ENCODE measurements around the gene STRN3. TPM values are rescaled to one million over a fixed set of nuclear protein-coding genes. Genes with fewer than 3 reads are reported as not detected.

The STRN3 gene
- total and polyA plus RNA-seq, 9 donors, result 31.6 to 56.1 (median 42.1) TPM

- WGBS (ENCODE audit: insufficient coverage), result 100% methylated on average over 1 of the region's 3 CpGs
- no peaks in the 10 kb centered on the region for H3K4me1 ChIP-seq (ENCODE audit: control insufficient read depth, insufficient read depth, low read length)
- no peak overlapping the region for H3K4me3 ChIP-seq (ENCODE audit: low read length)
- no peaks in the 10 kb centered on the region for H3K36me3 ChIP-seq (ENCODE audit: control insufficient read depth, insufficient read depth, low read length)
- no peak overlapping the region for H3K27ac ChIP-seq (ENCODE audit: low read length)
- no peaks in the 10 kb centered on the region for H3K9me3 ChIP-seq (replicated peaks; ENCODE audit: control insufficient read depth, low read depth, low read length)
- DNase-seq, result no peak
- H3K27me3 ChIP-seq (ENCODE audit: control insufficient read depth, insufficient read depth, low read length), result no peaks in the 10 kb centered on the region
These were observed 12.5 kb upstream of the STRN3 start for GRCh38 chr14:31038521-31039166.

DNA sequence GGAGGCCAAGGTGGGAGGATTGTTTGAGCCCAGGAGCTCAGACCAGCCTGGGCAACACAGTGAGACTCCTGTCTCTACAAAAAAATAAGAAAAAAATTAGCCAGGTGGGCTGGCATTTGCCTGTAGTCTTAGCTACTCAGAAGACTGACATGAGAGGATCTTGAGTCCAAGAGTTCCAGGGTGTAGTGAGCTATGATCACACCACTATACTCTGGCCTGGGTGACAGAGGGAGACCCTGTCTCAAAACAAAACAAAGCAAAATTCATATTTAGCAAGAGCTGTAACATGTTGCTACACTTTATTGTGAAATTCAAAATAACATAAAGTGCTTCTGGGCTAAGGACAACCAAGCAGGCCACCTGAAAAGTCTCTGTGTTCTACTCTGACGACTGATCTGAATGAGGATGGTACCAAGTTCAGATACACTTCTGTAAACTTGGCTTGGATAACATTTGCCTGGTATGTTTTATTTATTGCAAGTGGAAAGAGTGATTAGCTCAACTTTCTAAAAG is 11.6 kb upstream of the STRN3 start:
- H3K36me3 ChIP-seq (ENCODE audit: control insufficient read depth, insufficient read depth, low read length), result no peaks in the 10 kb centered on the region
- no CpG with 5 or more reads among the region's 1 CpG for WGBS (ENCODE audit: insufficient coverage)
- no peaks in the 10 kb centered on the region for H3K9me3 ChIP-seq (replicated peaks; ENCODE audit: control insufficient read depth, low read depth, low read length)

GRCh38 chr14:31036552-31036951 is 10.4 kb upstream of the STRN3 start:
- H3K27ac ChIP-seq (ENCODE audit: low read length), result no peak overlapping the region
- no peak for DNase-seq
- H3K9me3 ChIP-seq (replicated peaks; ENCODE audit: control insufficient read depth, low read depth, low read length), result no peaks in the 10 kb centered on the region
- H3K27me3 ChIP-seq (ENCODE audit: control insufficient read depth, insufficient read depth, low read length), result no peaks in the 10 kb centered on the region
- 100% methylated on average over 3 of the region's 4 CpGs for WGBS (ENCODE audit: insufficient coverage)
- H3K4me3 ChIP-seq (ENCODE audit: low read length), result no peak overlapping the region
- peaks cover 3% of the 10 kb centered on the region for H3K4me1 ChIP-seq (ENCODE audit: control insufficient read depth, insufficient read depth, low read length)
- no peaks in the 10 kb centered on the region for H3K36me3 ChIP-seq (ENCODE audit: control insufficient read depth, insufficient read depth, low read length)

More for the DNA sequence above, 11.6 kb upstream of the STRN3 start:
- Histone ChIP-seq H3K4me1 (ENCODE audit: control insufficient read depth, insufficient read depth, low read length) (peaks cover 3% of the 10 kb centered on the region), H3K4me3 (ENCODE audit: low read length) (no peak overlapping the region), H3K27ac (ENCODE audit: low read length) (no peak overlapping the region), H3K27me3 (ENCODE audit: control insufficient read depth, insufficient read depth, low read length) (no peaks in the 10 kb centered on the region)
- DNase-seq, result no peak

DNA sequence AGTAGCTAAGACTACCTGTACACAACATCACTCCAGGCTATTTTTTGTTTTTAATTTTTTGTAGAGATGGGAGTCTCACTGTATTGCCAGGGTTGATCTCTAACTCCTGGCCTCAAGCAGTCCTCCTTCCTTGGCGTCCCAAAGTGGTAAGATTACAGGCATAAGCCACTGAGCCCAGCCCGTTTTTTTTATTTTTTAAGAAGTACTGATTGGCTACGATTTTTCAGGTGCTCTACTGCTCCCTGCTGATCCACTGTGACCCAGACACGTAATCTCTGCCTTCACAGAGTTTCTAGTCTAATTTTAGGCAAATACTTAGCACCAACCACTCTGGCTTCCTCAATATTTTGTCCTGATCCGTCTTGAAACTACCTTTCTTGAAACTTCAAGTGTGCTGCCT is 4.3 kb upstream of the STRN3 start:
- Histone ChIP-seq H3K36me3 (ENCODE audit: control insufficient read depth, insufficient read depth, low read length) (no peaks in the 10 kb centered on the region), H3K9me3 (replicated peaks; ENCODE audit: control insufficient read depth, low read depth, low read length) (no peaks in the 10 kb centered on the region), H3K4me3 (ENCODE audit: low read length) (no peak overlapping the region), H3K27ac (ENCODE audit: low read length) (no peak overlapping the region), H3K27me3 (ENCODE audit: control insufficient read depth, insufficient read depth, low read length) (no peaks in the 10 kb centered on the region), H3K4me1 (ENCODE audit: control insufficient read depth, insufficient read depth, low read length) (peaks cover 6% of the 10 kb centered on the region)
- WGBS (ENCODE audit: insufficient coverage), result 93% methylated on average over 4 of the region's 5 CpGs
- no peak for DNase-seq

DNA sequence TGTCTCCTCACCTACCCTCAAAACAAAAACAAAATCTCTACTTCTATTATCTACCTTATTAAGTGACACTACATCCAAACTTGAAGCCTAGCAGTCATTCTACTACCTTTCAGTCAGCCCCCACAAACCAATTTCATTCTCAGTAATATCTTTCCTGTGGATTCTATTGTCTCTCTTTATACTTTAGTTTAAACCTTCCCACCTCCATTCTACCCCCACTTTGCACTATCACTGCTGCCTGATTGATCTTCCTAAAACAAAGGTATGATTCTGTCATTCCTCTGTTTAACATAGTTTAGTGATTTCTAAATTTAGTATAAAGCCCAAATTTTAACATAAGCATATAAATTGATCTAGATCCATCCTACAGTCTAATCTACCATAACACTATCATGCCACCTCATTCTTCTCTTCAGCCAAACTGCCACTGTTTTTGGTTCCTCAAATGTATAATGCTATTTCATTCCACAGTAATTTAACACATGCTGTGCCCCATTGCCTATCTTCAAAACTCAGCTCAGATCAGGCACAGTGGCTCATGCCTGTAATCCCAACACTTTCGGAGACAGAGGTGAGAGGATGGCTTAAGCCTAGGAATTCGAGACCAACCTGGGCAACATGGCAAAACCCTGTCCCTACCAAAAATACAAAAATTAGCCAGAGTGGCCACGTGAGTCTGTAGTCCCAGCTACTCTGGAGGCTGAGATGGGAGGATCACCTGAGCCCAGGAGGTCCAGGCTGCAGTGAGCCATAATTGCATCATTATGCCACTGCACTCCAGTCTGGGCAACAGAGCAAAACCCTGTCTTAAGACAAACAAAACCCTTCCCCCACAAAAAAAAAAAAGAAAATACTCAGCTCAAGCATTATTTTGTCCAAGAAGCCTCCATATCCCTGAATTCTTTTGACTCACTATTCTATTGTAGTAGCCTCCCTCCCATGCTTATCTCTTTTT is 3.1 kb upstream of the STRN3 start:
- WGBS (ENCODE audit: insufficient coverage), result 67% methylated on average over 1 of the region's 3 CpGs
- H3K27me3 ChIP-seq (ENCODE audit: control insufficient read depth, insufficient read depth, low read length), result no peaks in the 10 kb centered on the region
- no peak overlapping the region for H3K27ac ChIP-seq (ENCODE audit: low read length)
- no peak overlapping the region for H3K4me3 ChIP-seq (ENCODE audit: low read length)
- peaks cover 6% of the 10 kb centered on the region for H3K4me1 ChIP-seq (ENCODE audit: control insufficient read depth, insufficient read depth, low read length)
- H3K9me3 ChIP-seq (replicated peaks; ENCODE audit: control insufficient read depth, low read depth, low read length), result no peaks in the 10 kb centered on the region
- no peaks in the 10 kb centered on the region for H3K36me3 ChIP-seq (ENCODE audit: control insufficient read depth, insufficient read depth, low read length)
- DNase-seq, result no peak

- no peak overlapping the region for H3K4me3 ChIP-seq (ENCODE audit: low read length)
- H3K36me3 ChIP-seq (ENCODE audit: control insufficient read depth, insufficient read depth, low read length), result no peaks in the 10 kb centered on the region
- DNase-seq, result no peak
- WGBS (ENCODE audit: insufficient coverage), result no CpG with 5 or more reads among the region's 1 CpG
- no peaks in the 10 kb centered on the region for H3K9me3 ChIP-seq (replicated peaks; ENCODE audit: control insufficient read depth, low read depth, low read length)
- no peak overlapping the region for H3K27ac ChIP-seq (ENCODE audit: low read length)
- H3K4me1 ChIP-seq (ENCODE audit: control insufficient read depth, insufficient read depth, low read length), result peaks cover 3% of the 10 kb centered on the region
- H3K27me3 ChIP-seq (ENCODE audit: control insufficient read depth, insufficient read depth, low read length), result no peaks in the 10 kb centered on the region
These were observed 1.7 kb upstream of the STRN3 start for GRCh38 chr14:31027847-31028246.

GRCh38 chr14:31026450-31027235 is 464 bp upstream of the STRN3 start:
- H3K36me3 ChIP-seq (ENCODE audit: control insufficient read depth, insufficient read depth, low read length), result no peaks in the 10 kb centered on the region

DNA sequence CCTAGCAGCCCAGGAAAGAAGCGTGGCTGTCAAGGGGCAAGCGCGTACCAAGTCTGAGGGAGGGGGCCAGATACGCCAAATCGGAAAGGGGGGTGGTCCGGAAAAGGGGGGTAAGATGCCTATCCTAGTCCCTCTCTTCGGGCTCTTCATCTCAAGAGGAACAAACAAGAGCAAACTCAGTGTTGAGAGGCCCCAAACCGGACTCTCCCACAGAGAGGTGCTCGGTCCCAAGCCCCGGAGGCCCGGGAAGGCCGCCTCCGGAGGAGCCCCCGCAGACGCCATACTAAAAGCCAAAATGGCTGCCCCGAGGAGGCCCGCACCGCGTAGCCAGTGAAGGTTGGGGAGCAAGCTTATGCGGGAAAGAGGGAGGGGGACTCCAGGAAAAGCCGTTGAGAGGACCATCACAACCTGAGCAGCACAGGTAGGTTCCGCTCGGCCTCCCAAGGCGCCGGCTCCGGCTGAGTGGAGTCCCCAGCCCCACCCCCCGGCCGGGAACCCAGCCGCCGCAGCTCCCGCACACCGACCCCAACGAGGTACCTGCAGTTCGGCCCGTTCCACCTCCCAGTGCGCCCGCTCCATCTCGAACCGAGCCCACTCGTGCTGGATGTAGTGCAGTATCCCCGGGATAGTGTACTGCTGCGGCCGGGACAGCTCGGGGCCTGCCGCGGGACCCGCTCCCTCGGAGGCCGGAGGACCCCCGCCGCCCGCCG is 657 bp downstream of the STRN3 start, which contains the start of gene AP4S1:
Gene AP4S1 (plus strand): TSS at position 283 of the 710 bp plus-strand sequence. CDS start 40,548 bp downstream, outside the sequence.
- H3K9me3 ChIP-seq (replicated peaks; ENCODE audit: control insufficient read depth, low read depth, low read length), result no peaks in the 10 kb centered on the region
- H3K36me3 ChIP-seq (ENCODE audit: control insufficient read depth, insufficient read depth, low read length), result peaks cover 4% of the 10 kb centered on the region
- WGBS (ENCODE audit: insufficient coverage), result under 1% methylated on average over 42 of the region's 53 CpGs
- H3K27ac ChIP-seq (ENCODE audit: low read length), result peak within 1 kb of the TSS; percentile 98
- no peaks in the 10 kb centered on the region for H3K27me3 ChIP-seq (ENCODE audit: control insufficient read depth, insufficient read depth, low read length)
- H3K4me3 ChIP-seq (ENCODE audit: low read length), result peak within 1 kb of the TSS; percentile 88
- peaks cover 3% of the 10 kb centered on the region for H3K4me1 ChIP-seq (ENCODE audit: control insufficient read depth, insufficient read depth, low read length)
- DNase-seq, result peak; percentile 63

More at GRCh38 chr14:31026450-31027235, 464 bp upstream of the STRN3 start:
- Histone ChIP-seq H3K27ac (ENCODE audit: low read length) (peak overlapping the region; percentile 98), H3K27me3 (ENCODE audit: control insufficient read depth, insufficient read depth, low read length) (no peaks in the 10 kb centered on the region), H3K4me1 (ENCODE audit: control insufficient read depth, insufficient read depth, low read length) (peaks cover 3% of the 10 kb centered on the region), H3K4me3 (ENCODE audit: low read length) (peak overlapping the region; percentile 88), H3K9me3 (replicated peaks; ENCODE audit: control insufficient read depth, low read depth, low read length) (no peaks in the 10 kb centered on the region)
- whole genome bisulfite sequencing (ENCODE audit: insufficient coverage), result 0% methylated on average over 42 of the region's 48 CpGs
- DNase-seq, result peak; percentile 99

- Histone ChIP-seq H3K4me1 (ENCODE audit: control insufficient read depth, insufficient read depth, low read length) (peaks cover 3% of the 10 kb centered on the region), H3K27me3 (ENCODE audit: control insufficient read depth, insufficient read depth, low read length) (no peaks in the 10 kb centered on the region), H3K36me3 (ENCODE audit: control insufficient read depth, insufficient read depth, low read length) (peaks cover 6% of the 10 kb centered on the region), H3K4me3 (ENCODE audit: low read length) (peak overlapping the region; percentile 88), H3K9me3 (replicated peaks; ENCODE audit: control insufficient read depth, low read depth, low read length) (no peaks in the 10 kb centered on the region), H3K27ac (ENCODE audit: low read length) (peak overlapping the region; percentile 98)
- WGBS (ENCODE audit: insufficient coverage), result 7% methylated on average over 3 of the region's 11 CpGs
- no peak for DNase-seq
These were observed 1.4 kb downstream of the STRN3 start for GRCh38 chr14:31024577-31025366.
